Lung (tissue), 12 donors: ENCODE data around the gene FAM43A. TPM values are rescaled to one million over a fixed set of nuclear protein-coding genes. Genes with fewer than 3 reads are reported as not detected.
A peak's percentile ranks its signal among the peaks of the same experiment; 100 is the strongest.

Experiments
- ATAC-seq: fragments of 200-7000 bp; cut with Tn5 transposase; one replicate; pipeline ENCODE4 v1.9.1; 2020; ENCODE audit warnings: moderate number of reproducible peaks; ENCODE audit not compliant: insufficient read depth, low FRiP score
- DNase-seq, 3 donors: peaks; one replicate each; pipeline ENCODE4 v3.0.0-alpha.2; 2013 to 2017
- H3K27ac ChIP-seq, 2 donors: one replicate each; pipeline ENCODE4 v1.5.1; 2013; ENCODE audit warnings: mild to moderate bottlenecking in 2 of 2, moderate library complexity in 2 of 2, control low read depth in 1 of 2, inconsistent platforms in 1 of 2, low read depth in 1 of 2, low read length in 1 of 2
- H3K27me3 ChIP-seq, 3 donors: one replicate each; pipeline ENCODE4 v1.5.1; 2013; ENCODE audit warnings: low read length in 2 of 3; ENCODE audit not compliant: control insufficient read depth in 3 of 3, insufficient read depth in 3 of 3
- H3K36me3 ChIP-seq, 4 donors: one replicate each; pipeline ENCODE4 v1.5.1; 2013; ENCODE audit warnings: low read length in 4 of 4, mild to moderate bottlenecking in 1 of 4, moderate library complexity in 1 of 4; ENCODE audit not compliant: control insufficient read depth in 4 of 4, insufficient read depth in 4 of 4
- H3K4me1 ChIP-seq, 5 donors: one replicate each; pipeline ENCODE4 v1.5.1; 2013; ENCODE audit warnings: low read length in 5 of 5, mild to moderate bottlenecking in 2 of 5, moderate library complexity in 1 of 5; ENCODE audit not compliant: control insufficient read depth in 5 of 5, insufficient read depth in 5 of 5
- H3K4me3 ChIP-seq: one replicate; pipeline ENCODE4 v1.5.1; 2013; ENCODE audit warnings: mild to moderate bottlenecking, control low read depth, moderate library complexity
- H3K9ac ChIP-seq, 2 donors: one replicate each; pipeline ENCODE4 v1.5.1; 2013; ENCODE audit warnings: low read length in 2 of 2, control low read depth in 1 of 2; ENCODE audit not compliant: insufficient read depth in 1 of 2
- H3K9me3 ChIP-seq, 4 donors: one replicate each; pipeline ENCODE4 v1.5.1; 2013; ENCODE audit warnings: low read length in 3 of 4, mild to moderate bottlenecking in 1 of 4, moderate library complexity in 1 of 4; ENCODE audit not compliant: control insufficient read depth in 4 of 4, insufficient read depth in 3 of 4
- CTCF ChIP-seq: IDR thresholded peaks from 2 replicates; pipeline ENCODE4 v1.5.1; 2012; ENCODE audit warnings: mild to moderate bottlenecking; ENCODE audit errors: control extremely low read depth, extremely low read depth
- WGBS, 2 donors: extraction: QIAGEN DNeasy Blood & Tissue Kit; methylation state at CpG; one replicate each; pipeline ENCODE4 v1.1.7; 2013; 5-methylcytosine and 5-hydroxymethylcytosine counted together
- polyA plus RNA-seq, 2 donors: library from polyadenylated mRNA; stranded (reverse); fragments of 200-250 nt; gene quantifications; one replicate each; pipeline ENCODE4 v1.2.1, GENCODE V29; 2013
- total RNA-seq, 2 donors: library from RNA; depleted of rRNA in 1 of 2; stranded (reverse); fragments of >200 nt in 1 of 2; gene quantifications; one replicate each; pipeline ENCODE4 v1.2.1, GENCODE V29; 2014 to 2021
- donor health status: control.
- donor health status: control.
- donor health status: Bipolar disorder and iron deficiency.
- donor health status: healthy.
- donor health status: DM: yes; HTN: yes; CAD: no.

The FAM43A gene
- total and polyA plus RNA-seq, 4 donors: 8.4 to 16.4 (median 14.7) TPM

DNA sequence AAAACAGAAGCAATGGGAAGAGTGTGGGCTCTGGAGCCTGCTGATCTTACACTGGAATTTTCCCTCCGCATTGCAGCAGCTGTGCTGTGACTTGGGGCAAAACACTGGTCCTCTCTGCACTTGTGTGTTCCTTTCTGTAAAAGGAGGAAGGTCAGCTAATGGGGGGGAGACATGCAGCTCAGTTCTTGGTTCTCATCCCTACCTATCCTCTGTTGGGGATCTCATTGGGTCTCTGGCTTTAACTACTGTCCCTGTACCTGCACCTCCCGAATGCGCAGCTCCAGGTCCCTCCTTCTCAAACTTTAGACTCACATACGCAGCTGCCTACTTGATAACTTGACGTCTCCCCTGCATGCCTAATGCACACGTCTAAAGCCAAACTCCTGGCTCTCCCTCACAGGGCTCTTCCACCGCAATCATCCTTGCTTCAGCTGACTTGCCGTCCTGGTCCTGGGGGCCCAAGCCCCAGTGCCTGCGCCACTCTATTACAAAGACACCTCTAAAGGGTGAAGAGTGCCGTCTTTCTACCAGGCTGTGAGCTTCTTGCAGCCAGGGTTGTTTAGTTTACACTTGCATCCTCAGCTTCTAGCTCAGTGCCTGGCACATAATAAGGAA lies 46.6 kb upstream of the FAM43A start:
- no peak overlapping the region for H3K4me3 ChIP-seq
- no peak overlapping the region for H3K9ac ChIP-seq
- 96 to 97% methylated on average over 10 of the region's 10 CpGs for WGBS, 2 donors
- TF ChIP-seq CTCF: no peak
- no peaks in the 10 kb centered on the region for H3K9me3 ChIP-seq
- H3K36me3 ChIP-seq: peaks cover 7 to 20% (median 11%) of the 10 kb centered on the region in 4 donors
- ATAC-seq (no peak), DNase-seq (no peak)
- peaks cover 0 to 3% (median 0%) of the 10 kb centered on the region in 5 donors for H3K4me1 ChIP-seq
- H3K27ac ChIP-seq: peak overlapping the region in 1 of 2 donors; percentile 74
- no peaks in the 10 kb centered on the region for H3K27me3 ChIP-seq

DNA sequence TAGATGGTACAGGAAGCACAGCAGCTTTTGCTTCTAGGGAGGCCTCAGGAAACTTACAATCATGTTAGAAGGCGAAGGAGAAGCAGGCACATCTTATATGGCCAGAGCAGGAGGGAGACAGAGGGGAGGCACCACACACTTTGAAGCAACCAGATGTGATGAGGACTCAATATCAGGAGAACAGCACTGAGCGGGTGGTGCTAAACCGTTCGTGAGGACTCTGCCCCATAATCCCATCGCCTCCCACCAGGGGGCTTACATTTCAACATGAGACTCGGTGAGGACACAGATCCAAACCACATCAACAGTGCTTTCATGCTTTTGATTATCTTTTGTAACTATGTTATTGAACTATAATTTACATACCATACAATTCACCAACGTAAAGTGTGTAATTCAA lies 44.9 kb upstream of the FAM43A start:
- H3K27ac ChIP-seq: peak overlapping the region; percentile 22 to 73
- no peaks in the 10 kb centered on the region for H3K27me3 ChIP-seq
- DNase-seq: no peak
- H3K4me1 ChIP-seq: peaks cover 0 to 3% (median 0%) of the 10 kb centered on the region in 5 donors
- peaks cover 16 to 30% (median 17%) of the 10 kb centered on the region in 4 donors for H3K36me3 ChIP-seq
- H3K4me3 ChIP-seq: no peak overlapping the region
- no peak for ATAC-seq
- no peaks in the 10 kb centered on the region for H3K9me3 ChIP-seq
- no peak overlapping the region for H3K9ac ChIP-seq
- no peak for TF ChIP-seq CTCF
- WGBS, 2 donors: 64 to 83% methylated on average over 7 of the region's 7 CpGs

- WGBS, 2 donors: 91 to 92% methylated on average over 2 of the region's 2 CpGs
- H3K36me3 ChIP-seq: peaks cover 17 to 37% (median 20%) of the 10 kb centered on the region in 4 donors
These were observed 42.9 kb upstream of the FAM43A start for GRCh38 chr3:194642769-194643168.

More at GRCh38 chr3:194642769-194643168, 42.9 kb upstream of the FAM43A start:
- H3K9me3 ChIP-seq: no peaks in the 10 kb centered on the region
- H3K4me3 ChIP-seq: no peak overlapping the region
- peaks cover 0 to 3% (median 0%) of the 10 kb centered on the region in 5 donors for H3K4me1 ChIP-seq
- ATAC-seq (no peak), DNase-seq (no peak)
- H3K27ac ChIP-seq: no peak overlapping the region
- H3K9ac ChIP-seq: no peak overlapping the region
- TF ChIP-seq CTCF: no peak
- no peaks in the 10 kb centered on the region for H3K27me3 ChIP-seq
